PFSK-1 (cell line): Measurements from ENCODE around the gene TMEM163.

ENCODE experiments used
- FOXP2 ChIP-seq: optimal IDR thresholded peaks from 2 replicates; pipeline ENCODE3; 2011; ENCODE audit warnings: borderline replicate concordance, control low read depth, inconsistent platforms; ENCODE audit not compliant: insufficient read depth; ENCODE audit errors: extremely low read length, extremely low read depth
- REST ChIP-seq, 2 experiments: IDR thresholded peaks; 2 replicates each; pipeline versions ENCODE4 v1.6.1 to v1.8.0; 2011 to 2012; ENCODE audit warnings: low read depth in 2 of 2, low read length in 2 of 2, control low read depth in 1 of 2, inconsistent platforms in 1 of 2, mild to moderate bottlenecking in 1 of 2, moderate library complexity in 1 of 2; ENCODE audit not compliant: insufficient read depth in 1 of 2
- TAF1 ChIP-seq: IDR thresholded peaks from 2 replicates; pipeline ENCODE4 v1.6.1; 2012; ENCODE audit warnings: low read length, control low read depth, borderline replicate concordance; ENCODE audit not compliant: insufficient read depth

GRCh38 chr2:134479696-134480330 lies 239.0 kb downstream of the TMEM163 start:
- TF ChIP-seq FOXP2: no peak
- TF ChIP-seq TAF1: no peak
- no peak for TF ChIP-seq REST (IDR thresholded peaks at IDR 0.05; ENCODE audit: insufficient read depth in 1 of 2, low read depth in 2 of 2, low read length in 2 of 2)
